Fibroblast of skin of right quadriceps (primary cell): ENCODE data around the gene DNLZ.

Experiments
- DNase-seq: peaks from one replicate; pipeline ENCODE4 v3.0.0-alpha.2; 2013

DNLZ gene

DNA sequence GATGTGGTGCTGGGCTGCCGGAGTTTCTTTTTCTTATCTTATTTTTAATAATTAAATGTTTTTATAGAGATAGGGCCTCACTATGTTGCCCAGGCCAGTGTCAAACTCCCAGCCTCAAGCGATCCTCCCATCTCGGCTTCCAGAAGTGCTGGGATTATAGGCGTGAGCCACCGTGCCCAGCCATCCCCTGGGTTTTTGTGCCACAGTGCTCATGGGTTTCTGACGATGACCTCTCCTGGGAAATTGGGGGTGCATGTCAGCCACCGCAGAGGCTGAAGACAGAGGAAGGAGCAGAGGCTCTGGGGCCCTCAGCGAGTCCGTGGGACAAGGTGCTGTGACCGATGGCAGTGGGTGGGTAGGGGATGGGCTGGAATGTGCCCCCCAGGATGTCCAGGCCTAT, 21.8 kb downstream of the DNLZ start:
- DNase-seq = no peak

DNA sequence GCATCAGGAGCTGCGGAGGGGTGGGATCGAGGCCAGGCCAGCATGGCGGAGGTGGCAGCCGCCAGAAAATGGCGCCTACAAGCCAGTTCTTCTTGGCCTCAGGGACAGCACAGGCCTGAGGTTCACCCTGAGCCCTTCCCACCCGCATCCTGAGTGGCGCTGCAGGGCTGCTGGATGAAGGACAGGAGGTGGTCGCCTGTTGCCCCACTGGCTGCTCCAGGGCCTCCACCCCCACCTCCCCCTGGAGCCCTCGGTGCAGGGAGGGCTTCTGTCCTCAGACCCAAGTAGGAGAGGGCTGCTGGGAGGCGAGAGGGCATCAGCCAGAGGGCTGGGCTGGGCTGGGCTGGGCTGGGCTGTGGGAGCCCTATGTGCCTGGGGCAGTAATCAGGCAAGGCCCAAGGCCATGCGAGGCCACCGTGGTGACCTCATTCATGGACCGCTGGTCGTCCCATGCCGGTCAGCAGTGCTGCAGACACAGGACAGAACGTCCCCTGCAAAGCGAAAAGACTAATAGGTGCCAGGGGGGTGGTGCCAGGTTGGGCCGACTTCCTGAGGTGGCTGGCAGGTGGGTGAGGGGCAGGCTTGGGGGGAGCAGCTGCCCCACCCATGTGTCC, 22.4 kb downstream of the DNLZ start:
- no peak for DNase-seq

DNA sequence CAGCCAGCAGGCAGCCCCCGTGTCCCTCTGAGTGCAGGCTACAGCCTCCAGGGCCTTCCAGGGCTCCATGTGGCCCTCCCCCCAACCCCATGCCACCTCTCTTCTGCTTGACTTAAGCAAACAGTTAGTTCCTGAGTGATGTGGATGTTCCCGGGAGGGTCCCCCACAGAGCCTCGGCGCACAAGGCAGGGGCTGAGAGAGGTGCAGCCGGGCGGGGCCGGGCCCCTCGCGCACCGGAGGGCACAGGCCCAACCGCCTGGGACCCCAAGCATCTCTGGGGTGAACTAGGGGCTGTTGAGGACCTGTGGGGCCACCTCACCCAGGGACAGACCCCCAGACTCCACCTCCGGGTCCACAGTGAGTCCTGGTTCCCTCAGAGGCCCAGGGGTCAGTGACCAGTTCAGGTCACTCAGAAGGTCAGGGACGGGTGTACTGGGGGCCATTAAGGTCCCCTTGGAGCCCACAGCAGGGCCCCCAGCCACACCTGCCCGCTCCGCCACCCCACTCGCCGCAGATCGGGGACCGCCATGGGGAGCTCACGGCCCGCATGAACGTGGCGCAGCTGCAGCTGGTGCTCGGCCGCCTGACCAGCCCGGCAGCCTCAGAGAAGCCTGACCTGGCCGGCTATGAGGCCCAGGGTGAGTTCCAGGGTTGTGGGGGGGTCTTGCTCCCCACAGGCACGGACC, 23.0 kb downstream of the DNLZ start:
- DNase-seq = no peak

DNA sequence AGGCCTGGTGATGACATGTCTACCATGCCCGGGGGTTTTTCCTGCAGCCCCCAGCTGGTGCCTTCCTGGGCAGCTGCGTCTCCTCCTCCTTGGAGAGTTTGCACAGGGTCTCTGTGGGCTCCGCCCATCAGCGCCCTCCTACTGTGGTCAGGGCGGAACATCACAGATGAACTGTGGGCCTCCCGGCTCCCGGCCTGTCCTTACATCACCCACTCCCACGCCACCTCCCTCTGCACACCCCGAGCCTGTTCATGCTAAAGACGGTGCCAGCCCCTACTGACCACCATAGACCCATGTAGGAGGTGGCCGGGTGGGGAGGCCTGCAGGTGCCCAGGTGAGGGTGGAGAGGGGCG, 23.6 kb downstream of the DNLZ start:
- no peak for DNase-seq

DNA sequence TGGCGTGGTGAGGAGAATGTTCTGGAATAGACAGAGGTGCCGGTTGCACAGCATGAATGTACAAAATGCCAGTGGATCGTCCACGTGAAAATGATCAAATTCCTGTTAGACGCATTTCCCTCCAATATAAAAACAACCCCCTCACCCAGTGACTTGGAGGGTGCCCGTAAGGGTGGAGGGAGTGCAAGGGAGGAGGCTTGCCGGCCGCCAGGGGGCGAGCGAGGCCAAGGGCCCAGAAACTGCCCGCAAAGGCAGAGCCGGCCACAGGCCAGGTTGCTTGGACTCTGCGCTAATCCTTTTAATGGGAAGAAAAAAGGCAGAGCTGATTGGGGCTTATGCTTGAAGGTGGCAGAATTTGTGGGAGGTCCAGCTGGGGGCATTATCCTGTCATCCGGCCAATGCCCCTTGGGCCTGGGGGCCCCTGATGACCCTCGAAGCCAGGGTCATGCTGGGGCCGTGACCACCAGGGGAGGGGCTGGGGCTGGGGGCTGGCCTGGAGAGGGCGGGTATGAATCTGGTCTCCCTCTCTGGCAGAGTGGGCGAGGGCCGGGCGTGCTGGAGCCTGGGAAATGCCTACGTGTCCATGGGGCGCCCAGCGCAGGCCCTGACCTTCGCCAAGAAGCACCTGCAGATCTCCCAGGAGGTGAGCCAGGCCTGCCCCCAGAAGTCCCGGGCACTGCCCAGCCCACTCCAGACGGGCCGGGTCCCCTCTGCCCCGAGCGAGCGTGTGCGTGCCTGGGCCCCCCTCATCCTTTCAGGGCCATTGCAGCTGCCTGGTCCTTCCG, 24.2 kb downstream of the DNLZ start:
- peak; percentile 38 for DNase-seq

DNA sequence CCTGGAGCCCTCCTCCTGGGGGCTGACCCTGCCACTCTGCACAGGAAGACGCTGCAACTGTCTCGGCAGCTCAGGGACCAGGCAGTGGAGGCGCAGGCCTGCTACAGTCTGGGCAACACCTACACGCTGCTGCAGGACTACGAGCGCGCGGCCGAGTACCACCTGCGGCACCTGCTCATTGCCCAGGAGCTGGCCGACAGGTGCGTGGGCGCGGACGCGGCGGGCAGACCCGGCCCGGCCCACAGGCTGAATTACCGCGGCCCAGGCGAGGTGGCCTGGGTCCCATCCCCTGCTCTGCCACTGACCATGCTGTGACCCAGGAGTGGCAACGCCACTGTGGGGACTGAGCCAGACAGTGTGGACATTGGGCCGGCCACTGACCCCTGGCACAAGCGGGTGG, 25.0 kb downstream of the DNLZ start:
- DNase-seq = no peak

DNA sequence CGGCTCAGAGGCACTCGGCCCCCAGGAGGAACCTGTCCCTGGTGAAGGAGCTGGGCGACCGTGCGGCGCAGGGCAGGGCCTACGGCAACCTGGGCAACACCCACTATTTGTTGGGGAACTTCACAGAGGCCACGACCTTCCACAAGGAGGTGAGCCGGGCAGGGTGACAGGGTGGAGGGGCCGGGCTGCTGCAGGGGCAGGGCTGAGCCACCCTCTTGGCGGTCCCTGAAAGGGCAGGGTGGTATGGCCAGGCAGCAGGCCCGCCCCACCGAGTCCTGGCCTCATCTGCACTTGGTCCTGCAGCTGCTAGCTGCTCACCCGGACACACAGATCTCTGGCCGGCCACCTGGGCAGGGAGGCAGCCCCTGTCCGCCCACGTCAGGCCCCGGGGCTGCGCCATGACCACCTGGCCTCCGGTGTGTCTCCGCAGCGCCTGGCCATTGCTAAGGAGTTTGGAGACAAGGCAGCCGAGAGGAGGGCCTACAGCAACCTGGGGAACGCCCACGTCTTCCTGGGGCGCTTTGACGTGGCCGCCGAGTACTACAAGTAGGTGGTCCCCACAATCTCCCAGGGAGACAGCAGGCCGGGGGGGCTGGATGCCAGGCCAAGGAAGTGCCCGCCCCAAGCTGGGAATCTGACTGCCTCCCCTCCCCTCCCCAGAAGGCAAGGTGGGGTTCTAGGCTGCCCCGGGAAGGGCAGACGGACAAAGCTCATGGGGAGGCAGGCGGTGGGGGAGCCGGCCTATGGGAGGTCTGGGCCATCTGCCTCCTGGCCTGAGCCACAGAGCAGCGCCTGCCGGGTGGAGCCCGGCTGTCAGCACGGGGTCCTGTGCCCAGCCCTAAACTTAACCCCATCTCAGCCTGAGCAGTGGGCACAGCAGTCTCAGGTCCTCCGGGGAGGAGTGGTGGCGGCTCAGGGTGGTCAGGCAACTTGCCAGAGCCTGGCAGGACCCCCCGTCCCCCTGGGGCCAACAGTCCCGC, 25.8 kb downstream of the DNLZ start:
- no peak for DNase-seq

DNA sequence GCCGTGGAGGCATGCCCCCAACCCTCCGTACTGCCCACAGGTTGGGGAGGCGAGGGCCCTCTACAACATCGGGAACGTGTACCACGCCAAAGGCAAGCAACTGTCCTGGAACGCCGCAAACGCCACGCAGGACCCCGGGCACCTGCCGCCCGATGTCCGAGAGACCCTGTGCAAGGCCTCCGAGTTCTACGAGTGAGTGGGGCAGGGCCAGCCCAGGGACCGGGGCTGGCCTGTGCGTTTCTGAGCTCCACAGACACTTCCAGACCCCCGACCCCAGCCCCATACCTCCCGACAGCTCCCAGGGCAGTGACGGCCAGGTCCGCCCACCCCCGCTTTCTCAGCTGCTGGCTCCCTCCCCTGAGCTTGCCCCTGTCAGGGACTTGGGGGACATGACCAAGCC, 26.7 kb downstream of the DNLZ start:
- no peak for DNase-seq

DNA sequence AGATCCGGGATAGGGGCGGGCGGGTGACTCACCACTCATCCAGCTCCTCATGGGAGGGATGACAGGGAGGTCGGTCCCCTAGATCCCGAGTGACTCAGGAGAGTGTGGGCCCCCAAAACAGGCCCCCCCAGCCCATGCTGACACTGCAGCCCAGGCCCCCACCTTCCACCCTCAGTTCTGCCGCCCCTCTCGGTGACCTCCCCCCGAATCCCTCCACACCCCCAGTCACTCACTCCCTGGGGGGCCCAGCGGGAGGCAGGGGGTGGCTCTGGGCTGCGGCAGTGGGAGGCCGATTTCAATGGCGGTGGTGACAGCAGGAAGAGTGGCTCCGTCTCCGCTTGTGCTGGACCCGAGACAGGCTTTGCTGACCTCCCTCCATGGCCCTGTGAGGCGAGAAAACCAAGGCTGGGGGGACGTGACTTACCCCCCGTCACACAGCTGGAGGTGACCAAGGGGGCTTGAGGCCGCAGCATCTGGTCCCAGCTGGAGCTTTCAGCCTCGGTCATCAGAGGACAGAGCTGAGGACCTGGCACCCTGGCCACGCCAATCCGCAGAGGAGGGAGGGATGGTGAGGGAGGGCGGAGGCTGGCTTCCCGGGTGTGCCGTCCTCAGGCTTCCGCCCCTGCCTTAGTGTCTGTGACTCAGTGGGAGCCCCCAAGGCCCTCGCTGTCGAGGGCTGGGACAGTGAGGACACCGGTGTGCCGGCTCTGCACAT, 27.2 kb downstream of the DNLZ start:
- DNase-seq = peak; percentile 49

DNA sequence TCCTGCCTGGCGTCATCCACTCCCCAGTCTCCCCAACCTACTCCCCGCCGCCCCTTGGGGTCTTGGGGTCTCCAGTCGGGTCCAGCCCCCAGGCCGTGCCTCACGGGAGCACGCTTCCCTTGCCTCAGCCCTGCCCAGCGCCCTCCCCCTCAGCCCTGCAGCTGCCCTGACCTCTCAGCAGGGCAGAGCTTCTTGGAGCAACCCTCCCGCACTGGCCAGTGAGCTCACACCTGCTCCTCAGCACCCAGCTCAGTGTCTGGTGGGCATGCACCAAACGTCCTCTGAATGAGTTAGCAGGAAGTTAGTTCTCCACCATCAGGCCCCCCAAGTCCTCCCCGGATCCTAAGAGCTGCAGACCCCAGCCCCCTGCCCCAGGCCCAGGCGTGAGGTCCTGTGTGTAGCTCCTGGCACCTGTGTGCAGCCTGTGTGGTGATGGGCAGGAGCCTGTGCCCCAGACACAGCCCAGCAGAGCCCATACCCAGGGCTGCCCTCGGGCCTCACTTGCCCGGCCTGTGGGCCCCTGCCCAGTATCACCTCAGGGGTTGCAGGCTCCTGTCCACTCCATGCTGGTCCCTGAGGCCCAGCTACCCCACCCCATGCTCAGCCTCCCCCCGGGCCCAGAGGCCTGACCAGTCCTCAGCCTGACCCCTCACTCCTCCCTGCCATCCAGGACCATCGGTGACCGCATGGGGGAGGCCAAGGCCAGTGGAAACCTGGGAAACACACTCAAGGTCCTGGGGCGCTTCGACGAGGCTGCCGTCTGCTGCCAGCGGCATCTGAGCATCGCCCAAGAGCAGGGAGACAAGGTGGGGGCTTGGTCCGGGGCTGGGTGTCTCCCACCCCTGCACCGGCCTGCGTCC, 28.0 kb downstream of the DNLZ start:
- no peak for DNase-seq

DNA sequence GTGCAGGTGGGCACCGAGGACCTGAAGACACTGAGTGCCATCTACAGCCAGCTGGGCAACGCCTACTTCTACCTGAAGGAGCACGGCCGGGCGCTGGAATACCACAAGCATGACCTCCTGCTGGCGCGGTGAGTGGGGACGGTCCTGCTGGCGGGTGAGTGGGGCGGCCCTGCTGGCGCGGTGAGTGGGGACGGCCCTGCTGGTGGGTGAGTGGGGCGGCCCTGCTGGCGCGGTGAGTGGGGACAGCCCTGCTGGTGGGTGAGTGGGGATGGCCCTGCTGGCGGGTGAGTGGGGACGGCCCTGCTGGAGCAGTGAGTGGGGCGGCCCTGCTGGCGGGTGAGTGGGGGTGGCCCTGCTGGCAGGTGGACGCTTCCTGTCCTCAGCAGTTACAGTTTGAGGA, 29.0 kb downstream of the DNLZ start:
- DNase-seq = no peak

DNA sequence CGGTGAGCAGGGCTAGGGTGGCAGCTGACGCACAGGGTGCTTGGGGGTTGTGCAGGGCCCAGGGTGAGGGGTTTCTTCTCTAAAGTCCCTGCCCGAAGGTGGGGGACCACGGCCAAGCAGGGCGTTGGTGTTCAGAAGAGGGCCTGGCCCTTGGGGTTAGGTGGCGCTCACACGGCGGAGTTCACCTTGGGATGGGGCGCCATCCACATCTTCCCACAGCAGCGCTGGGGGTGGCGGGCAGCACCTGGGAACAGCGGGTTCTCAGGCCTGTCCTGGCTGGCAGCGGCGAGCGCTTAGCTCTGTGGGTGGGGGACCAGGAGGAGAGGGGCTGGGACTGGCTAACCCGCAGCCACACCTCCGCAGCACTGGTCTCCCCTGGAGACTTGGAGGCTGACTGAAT, 30.1 kb downstream of the DNLZ start:
- no peak for DNase-seq

DNA sequence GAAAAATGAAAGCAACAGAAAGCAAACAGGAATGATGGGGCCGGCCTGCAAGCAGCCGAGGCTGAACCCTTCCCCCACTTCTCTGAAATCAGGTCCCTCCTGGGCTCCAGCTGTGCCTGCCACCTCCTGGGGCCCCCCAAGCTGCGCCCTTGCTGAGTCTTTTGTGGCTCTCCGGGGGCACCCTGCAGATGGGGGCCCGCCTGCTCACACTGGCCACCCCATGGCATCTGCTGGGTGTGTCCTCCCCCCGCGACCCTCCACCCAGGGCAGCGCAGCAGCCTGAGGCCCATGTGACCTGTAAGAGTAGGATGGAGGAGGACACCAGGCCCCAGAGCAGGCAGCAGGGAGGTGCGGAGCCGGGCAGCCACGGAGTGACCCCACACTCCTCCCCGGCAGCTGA, 30.5 kb downstream of the DNLZ start:
- no peak for DNase-seq

DNA sequence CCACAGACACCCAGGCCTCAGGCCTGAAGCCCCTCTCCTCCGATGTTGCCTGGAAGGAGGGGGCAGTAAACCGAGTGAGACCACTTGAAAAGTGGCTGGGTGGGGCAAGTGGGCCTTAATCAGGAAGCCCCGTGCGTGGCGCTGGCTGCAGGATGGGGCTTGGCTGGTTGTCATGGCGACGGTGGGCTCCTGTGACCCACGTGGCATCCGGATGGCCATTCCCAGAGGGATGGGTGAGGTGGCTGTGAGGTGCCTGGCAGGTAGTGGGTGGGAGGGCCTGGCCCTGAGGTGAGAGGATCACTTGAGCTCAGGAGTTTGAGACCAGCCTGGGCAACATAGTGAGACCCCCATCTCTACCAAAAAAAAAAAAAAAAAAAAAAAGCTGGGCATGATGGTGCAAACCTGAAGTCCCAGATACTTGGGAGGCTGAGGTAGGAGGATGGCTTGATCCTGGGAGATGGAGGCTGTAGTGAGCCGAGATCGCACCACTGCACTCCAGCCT, 31.0 kb downstream of the DNLZ start:
- DNase-seq = no peak

DNA sequence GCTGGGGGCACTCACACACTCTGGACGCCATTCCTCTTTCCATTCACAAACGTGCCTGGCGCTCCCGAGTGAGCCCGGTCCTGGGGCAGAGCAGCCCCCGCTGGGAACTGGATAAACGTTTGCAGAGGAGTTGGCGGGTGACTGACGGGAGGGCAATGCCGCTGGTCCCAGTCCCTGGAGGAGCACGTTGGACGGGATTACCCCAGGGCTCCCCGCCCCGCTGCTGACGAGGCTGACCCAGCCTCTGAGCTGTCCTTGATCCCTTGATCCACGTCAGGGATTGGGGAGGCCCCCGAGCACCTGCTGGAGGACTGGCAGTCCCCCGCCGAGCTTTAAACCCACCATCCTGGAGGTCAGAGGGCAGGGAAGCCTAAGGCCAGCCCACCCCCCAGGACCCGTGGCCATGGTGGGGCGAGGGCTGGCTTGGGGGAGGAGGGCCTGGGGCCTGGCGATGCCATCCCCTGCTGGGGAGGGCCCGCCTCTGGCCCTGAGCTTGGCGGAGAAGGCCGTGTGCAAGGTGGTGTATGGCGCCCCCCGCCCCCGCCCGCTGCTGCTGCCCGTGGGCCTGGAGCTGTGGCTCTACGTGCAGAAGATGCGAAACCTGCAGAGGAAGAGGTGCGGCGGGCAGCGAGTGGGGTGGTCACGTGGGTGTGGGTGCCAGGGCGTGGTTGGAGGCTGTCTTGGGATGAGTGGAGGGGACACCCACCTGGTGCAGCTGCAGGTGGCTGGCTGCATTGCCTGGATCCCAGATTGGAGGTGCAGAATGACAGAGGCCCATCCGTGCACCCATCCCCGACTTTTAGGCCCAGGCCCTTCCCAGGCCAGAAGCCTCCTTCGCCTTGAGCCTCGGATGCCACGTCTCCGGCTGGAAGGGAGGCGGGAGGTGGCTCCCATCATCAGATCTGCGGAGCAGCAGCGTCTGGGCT, 31.7 kb downstream of the DNLZ start:
- DNase-seq = no peak

DNA sequence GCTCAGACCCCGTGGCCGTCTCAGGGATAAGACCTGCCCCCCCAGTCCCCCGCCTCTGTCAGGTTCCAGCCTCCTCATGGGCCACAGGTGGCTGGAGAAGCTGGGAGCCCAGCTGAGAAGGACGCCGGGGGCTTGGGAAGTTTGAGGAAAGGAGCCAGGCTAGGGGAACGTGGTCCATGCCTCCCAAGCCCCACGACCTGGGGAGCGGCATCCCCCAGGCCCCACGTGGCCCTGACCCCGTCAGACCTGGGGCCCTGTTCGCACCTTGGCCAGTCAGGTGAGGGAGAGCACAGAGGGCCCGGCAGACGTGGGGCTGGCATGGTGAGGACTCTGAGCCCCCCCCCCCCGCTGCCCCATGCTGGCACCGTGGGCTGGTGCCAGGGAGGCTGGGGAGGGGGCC, 32.5 kb downstream of the DNLZ start:
- no peak for DNase-seq

DNA sequence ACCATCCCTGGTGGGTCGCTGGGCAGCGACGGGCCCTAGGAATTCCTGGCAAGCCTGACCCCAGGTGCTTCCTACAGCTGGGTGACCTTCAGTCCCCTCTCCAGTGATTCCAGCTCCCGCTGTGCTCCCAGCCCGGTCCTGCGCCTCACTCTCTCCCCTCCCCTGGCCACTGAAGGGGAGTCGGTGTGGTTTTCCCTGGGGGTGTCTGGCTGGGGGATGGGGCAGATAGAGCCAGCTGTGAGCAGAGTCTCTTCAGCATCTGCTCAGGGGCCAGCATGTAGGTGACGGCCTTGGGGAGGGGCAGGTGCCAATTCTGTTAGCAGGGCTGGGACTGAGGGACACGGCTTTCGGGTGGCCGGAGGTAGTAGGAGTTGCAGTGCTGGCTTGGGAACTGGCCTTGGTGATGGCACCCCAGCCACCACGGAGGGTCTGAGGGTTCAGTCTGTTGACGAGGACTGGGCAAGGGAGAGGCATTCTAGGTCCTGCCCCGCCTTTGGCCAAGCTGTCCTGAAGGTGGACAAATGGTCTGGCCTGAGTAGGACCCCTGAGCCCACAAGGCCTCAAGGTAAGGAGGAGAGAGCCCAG, 33.0 kb downstream of the DNLZ start:
- DNase-seq = no peak

DNA sequence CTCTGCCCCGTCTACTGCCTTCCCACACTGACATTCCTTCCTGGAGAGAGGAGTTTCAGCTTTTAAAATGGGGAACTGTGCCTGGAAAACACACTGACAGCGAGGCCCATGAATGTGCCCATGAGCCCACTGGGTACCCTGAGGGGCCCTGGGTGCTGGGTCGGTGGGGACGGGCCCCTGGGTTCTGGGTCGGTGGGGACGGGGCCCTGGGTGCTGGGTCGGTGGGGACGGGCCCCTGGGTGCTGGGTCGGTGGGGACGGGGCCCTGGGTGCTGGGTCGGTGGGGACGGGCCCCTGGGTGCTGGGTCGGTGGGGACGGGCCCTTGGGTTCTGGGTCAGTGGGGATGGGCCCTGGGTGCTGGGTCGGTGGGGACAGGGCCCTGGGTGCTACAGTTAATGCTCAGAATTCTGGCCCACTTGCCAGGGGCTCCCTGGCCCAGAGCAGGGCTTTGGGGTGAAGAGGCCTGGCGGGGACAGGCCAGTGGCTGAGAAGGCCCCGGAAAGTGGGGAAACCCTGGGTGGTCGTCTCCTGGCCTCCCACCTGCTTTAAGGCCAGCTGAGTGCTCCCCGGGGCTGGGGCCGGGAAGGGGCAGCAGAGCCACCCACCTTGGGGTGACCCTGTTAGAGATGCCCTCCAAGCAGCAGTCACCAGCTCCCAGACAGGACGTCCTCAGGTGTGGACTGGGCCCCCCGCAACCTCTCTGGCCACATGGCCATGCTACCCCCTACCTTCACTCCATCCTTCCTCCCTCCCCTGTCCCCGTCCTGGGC, 33.7 kb downstream of the DNLZ start:
- no peak for DNase-seq

DNA sequence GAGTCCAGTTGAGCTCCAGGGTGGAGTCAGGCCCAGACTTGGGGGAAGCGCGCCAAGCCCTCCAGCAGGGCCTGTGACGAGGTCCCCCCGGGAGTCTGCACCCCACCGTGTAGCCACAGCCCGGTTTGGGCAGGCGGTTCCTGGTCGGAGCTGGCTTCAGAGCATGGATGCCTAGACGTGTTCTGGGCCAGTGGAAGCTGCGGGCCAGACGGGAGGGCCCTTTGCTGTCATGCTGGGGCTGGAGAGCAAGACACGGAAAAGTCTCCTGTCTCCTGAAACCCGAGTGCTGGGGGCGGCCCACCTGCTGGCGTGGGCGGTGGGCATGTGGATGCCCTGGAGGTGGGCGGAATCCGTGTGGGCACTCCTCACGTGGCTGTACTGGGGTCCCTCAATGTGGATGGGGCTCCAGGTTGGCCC, 34.3 kb downstream of the DNLZ start:
- no peak for DNase-seq
